ENCODE data around the gene RPAIN. TPM values are rescaled to one million over a fixed set of nuclear protein-coding genes. Genes with fewer than 3 reads are reported as not detected.

RPAIN gene
- 33.3 and 45.6 TPM in 2 replicates for total RNA-seq

GRCh38 chr17:5419959-5420653, at the start of gene RPAIN:
TSS of gene RPAIN (plus strand) at chr17:5420182. CDS start at chr17:5420211, 29 bp downstream.
- DNase-seq (ENCODE audit: low read depth in 2 of 2), result peak; percentile 89 to 90

- DNase-seq (ENCODE audit: low read depth in 2 of 2), result no peak
These were observed 49.6 kb upstream of the RPAIN start for GRCh38 chr17:5370411-5370810.

- DNase-seq (ENCODE audit: low read depth in 2 of 2), result no peak
These were observed 46.9 kb upstream of the RPAIN start for GRCh38 chr17:5373112-5373511.

GRCh38 chr17:5378566-5379207, 41.3 kb upstream of the RPAIN start:
- DNase-seq (ENCODE audit: low read depth in 2 of 2), result no peak

GRCh38 chr17:5379351-5380107, 40.5 kb upstream of the RPAIN start:
- no peak for DNase-seq (ENCODE audit: low read depth in 2 of 2)

GRCh38 chr17:5380491-5381135, 39.4 kb upstream of the RPAIN start:
- DNase-seq (ENCODE audit: low read depth in 2 of 2), result no peak

- DNase-seq (ENCODE audit: low read depth in 2 of 2), result no peak
These were observed 38.4 kb upstream of the RPAIN start for GRCh38 chr17:5381542-5381941.

- DNase-seq (ENCODE audit: low read depth in 2 of 2), result no peak
These were observed 28.3 kb upstream of the RPAIN start for GRCh38 chr17:5391678-5392077.

GRCh38 chr17:5396612-5397011, 23.4 kb upstream of the RPAIN start:
- no peak for DNase-seq (ENCODE audit: low read depth in 2 of 2)

- no peak for DNase-seq (ENCODE audit: low read depth in 2 of 2)
These were observed 20.2 kb upstream of the RPAIN start for GRCh38 chr17:5399767-5400166.

GRCh38 chr17:5405400-5405799, 14.6 kb upstream of the RPAIN start:
- no peak for DNase-seq (ENCODE audit: low read depth in 2 of 2)

GRCh38 chr17:5408186-5408585, 11.8 kb upstream of the RPAIN start:
- no peak for DNase-seq (ENCODE audit: low read depth in 2 of 2)

- no peak for DNase-seq (ENCODE audit: low read depth in 2 of 2)
These were observed 9.2 kb upstream of the RPAIN start for GRCh38 chr17:5410594-5411272.

- peak; percentile 49 to 86 for DNase-seq (ENCODE audit: low read depth in 2 of 2)
These were observed 6.3 kb upstream of the RPAIN start for GRCh38 chr17:5413682-5414081.

- no peak for DNase-seq (ENCODE audit: low read depth in 2 of 2)
These were observed 3.1 kb upstream of the RPAIN start for GRCh38 chr17:5416901-5417300.

- DNase-seq (ENCODE audit: low read depth in 2 of 2), result peak; percentile 76 to 89
These were observed 1.1 kb upstream of the RPAIN start for GRCh38 chr17:5418858-5419355.

- peak; percentile 99 for DNase-seq (ENCODE audit: low read depth in 2 of 2)
These were observed 525 bp upstream of the RPAIN start, which contains the start of gene NUP88 for GRCh38 chr17:5419356-5419958. TSS of gene NUP88 (minus strand) at chr17:5419662. CDS start at chr17:5419650, 12 bp downstream.

GRCh38 chr17:5422505-5422904, 2.5 kb downstream of the RPAIN start:
- DNase-seq (ENCODE audit: low read depth in 2 of 2), result peak in 1 of 2 donors; percentile 60

GRCh38 chr17:5424909-5425308, 4.9 kb downstream of the RPAIN start:
- DNase-seq (ENCODE audit: low read depth in 2 of 2), result no peak

GRCh38 chr17:5425826-5426225, 5.8 kb downstream of the RPAIN start:
- no peak for DNase-seq (ENCODE audit: low read depth in 2 of 2)
